Testis (tissue), 3 donors: ENCODE data around the gene RIC8B. TPM values are rescaled to one million over a fixed set of nuclear protein-coding genes. Genes with fewer than 3 reads are reported as not detected.

ENCODE experiments used
- DNase-seq: peaks from one replicate; pipeline ENCODE4 v3.0.0-alpha.2; 2019
- H3K27ac ChIP-seq, 2 donors: fragments of 200-600 bp; sonication (generic); one replicate each; pipeline ENCODE4 v1.5.1; 2019
- H3K27me3 ChIP-seq: fragments of 200-600 bp; sonication (generic); one replicate; pipeline ENCODE4 v1.5.1; 2019
- H3K36me3 ChIP-seq: fragments of 200-600 bp; sonication (generic); one replicate; pipeline ENCODE4 v1.5.1; 2017; ENCODE audit warnings: low read depth; ENCODE audit errors: missing control alignments
- H3K4me1 ChIP-seq: fragments of 200-600 bp; sonication (generic); one replicate; pipeline ENCODE4 v1.5.1; 2019
- H3K4me3 ChIP-seq, 2 donors: fragments of 200-600 bp; sonication (generic); one replicate each; pipeline ENCODE4 v1.5.1; 2017 to 2019
- H3K9me3 ChIP-seq: fragments of 200-600 bp; sonication (generic); one replicate; pipeline ENCODE4 v1.5.1; 2017
- POLR2A ChIP-seq: fragments of 450-650 bp; IDR thresholded peaks from one replicate; pipeline ENCODE4 v1.6.1; 2017; ENCODE audit warnings: antibody characterized with exemption, mild to moderate bottlenecking, moderate library complexity
- WGBS, 2 donors: methylation state at CpG; one replicate each; pipeline ENCODE4 v1.1.5; 2018; 5-methylcytosine and 5-hydroxymethylcytosine counted together
- intact Hi-C: fragments of 100-400 bp; cut with DNase I; formaldehyde crosslinking; loops from one replicate; pipeline ENCODE4 v1.15.1; 2023; ENCODE audit warnings: low total_unique reads
- polyA plus RNA-seq: library from polyadenylated mRNA; stranded (reverse); fragments of 350-450 nt; fragmentation: Illumina TruSeq; extraction: RNeasy Lipid Tissue Mini Kit (QIAGEN cat#74804); gene quantifications from one replicate; pipeline ENCODE4 v1.2.3, GENCODE V29; 2014; ENCODE audit warnings: low read depth, low replicate concordance; ENCODE audit not compliant: insufficient read depth
- total RNA-seq, 2 donors: library from RNA; depleted of rRNA; stranded (reverse); fragments of >200 nt; gene quantifications; one replicate each; pipeline ENCODE4 v1.2.3, GENCODE V29; 2016
- TF ChIP-seq, protein P1 (sequence below), 3 experiments: fragments of 450-650 bp in 2 of 3; fragments of 200-600 bp in 1 of 3; sonication (generic) in 1 of 3; IDR thresholded peaks; one replicate each; pipeline ENCODE4 v1.5.1; 2016 to 2019; ENCODE audit warnings: antibody characterized with exemption in 3 of 3, mild to moderate bottlenecking in 2 of 3, moderate library complexity in 1 of 3

The RIC8B gene
- total and polyA plus RNA-seq, 3 donors from 2014 or later = 14.3 to 27.7 (median 18.3) TPM

DNA sequence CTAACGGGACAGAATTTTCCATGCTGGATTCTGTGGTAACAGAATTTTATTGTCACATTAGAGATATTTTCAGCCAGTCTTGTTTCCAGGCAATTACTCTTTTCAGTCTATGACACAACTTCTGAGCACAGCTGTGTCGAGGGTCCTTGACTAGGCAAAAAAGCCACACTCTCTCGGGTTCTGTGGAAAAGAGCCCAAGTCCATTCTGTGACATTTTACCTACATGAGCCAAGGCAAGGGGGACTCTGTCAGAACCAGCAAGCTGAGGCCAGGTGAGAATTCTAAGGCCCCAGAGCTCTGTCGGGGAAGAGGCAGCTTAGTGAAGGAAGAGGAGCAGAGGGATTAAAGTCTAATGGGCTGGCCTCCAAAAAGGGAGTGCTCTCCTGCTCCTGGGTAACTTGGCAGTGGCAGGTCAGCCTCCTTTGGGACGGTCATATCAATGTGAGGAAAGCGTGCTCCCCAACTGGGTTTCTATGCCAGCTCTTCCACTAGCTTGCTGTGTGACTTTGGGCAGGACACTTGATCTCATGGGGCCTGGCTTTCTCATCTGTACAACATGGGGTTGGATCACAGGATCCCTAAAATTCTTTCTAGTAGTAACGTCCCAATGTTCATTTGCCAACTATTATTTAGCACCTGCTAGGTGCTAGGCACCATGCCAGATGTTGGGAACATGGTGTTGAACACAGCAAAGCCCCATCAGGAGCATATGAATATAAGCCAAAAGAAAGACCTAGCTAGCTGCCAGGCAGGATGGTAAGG lies 16.0 kb upstream of the RIC8B start:
- H3K27me3 ChIP-seq = no peaks in the 10 kb centered on the region
- no peaks in the 10 kb centered on the region for H3K9me3 ChIP-seq
- no peak overlapping the region for H3K4me3 ChIP-seq
- no peak overlapping the region for H3K27ac ChIP-seq
- DNase-seq = no peak
- no peaks in the 10 kb centered on the region for H3K4me1 ChIP-seq
- intact Hi-C loops = no loop called here
- no peaks in the 10 kb centered on the region for H3K36me3 ChIP-seq
- 85 to 91% methylated on average over 7 of the region's 7 CpGs for WGBS, 2 donors
- no peak for TF ChIP-seq POLR2A
- TF ChIP-seq, protein P1, sequence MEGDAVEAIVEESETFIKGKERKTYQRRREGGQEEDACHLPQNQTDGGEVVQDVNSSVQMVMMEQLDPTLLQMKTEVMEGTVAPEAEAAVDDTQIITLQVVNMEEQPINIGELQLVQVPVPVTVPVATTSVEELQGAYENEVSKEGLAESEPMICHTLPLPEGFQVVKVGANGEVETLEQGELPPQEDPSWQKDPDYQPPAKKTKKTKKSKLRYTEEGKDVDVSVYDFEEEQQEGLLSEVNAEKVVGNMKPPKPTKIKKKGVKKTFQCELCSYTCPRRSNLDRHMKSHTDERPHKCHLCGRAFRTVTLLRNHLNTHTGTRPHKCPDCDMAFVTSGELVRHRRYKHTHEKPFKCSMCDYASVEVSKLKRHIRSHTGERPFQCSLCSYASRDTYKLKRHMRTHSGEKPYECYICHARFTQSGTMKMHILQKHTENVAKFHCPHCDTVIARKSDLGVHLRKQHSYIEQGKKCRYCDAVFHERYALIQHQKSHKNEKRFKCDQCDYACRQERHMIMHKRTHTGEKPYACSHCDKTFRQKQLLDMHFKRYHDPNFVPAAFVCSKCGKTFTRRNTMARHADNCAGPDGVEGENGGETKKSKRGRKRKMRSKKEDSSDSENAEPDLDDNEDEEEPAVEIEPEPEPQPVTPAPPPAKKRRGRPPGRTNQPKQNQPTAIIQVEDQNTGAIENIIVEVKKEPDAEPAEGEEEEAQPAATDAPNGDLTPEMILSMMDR (IDR thresholded peaks at IDR 0.05) = no peak

- H3K9me3 ChIP-seq = no peaks in the 10 kb centered on the region
- TF ChIP-seq, protein P1 (IDR thresholded peaks at IDR 0.05) = no peak
- TF ChIP-seq POLR2A = no peak
- H3K4me3 ChIP-seq = no peak overlapping the region
- intact Hi-C loops = no loop called here
- no peak for DNase-seq
- no peak overlapping the region for H3K27ac ChIP-seq
- H3K27me3 ChIP-seq = no peaks in the 10 kb centered on the region
- H3K36me3 ChIP-seq = no peaks in the 10 kb centered on the region
- 80 to 83% methylated on average over 7 of the region's 7 CpGs for WGBS, 2 donors
- H3K4me1 ChIP-seq = no peaks in the 10 kb centered on the region
Measured at GRCh38 chr12:106759526-106760183, 14.8 kb upstream of the RIC8B start.

- WGBS, 2 donors = 58 to 61% methylated on average over 2 of the region's 2 CpGs
- no peaks in the 10 kb centered on the region for H3K9me3 ChIP-seq
- intact Hi-C loops = no loop called here
Measured at GRCh38 chr12:106760184-106760531, 14.3 kb upstream of the RIC8B start.

GRCh38 chr12:106764220-106764619 lies 10.3 kb upstream of the RIC8B start:
- no peak for DNase-seq
- intact Hi-C loops = no loop called here
- H3K4me1 ChIP-seq = peaks cover 17% of the 10 kb centered on the region
- H3K27ac ChIP-seq = no peak overlapping the region
- no peaks in the 10 kb centered on the region for H3K9me3 ChIP-seq
- TF ChIP-seq POLR2A = no peak
- TF ChIP-seq, protein P1 (IDR thresholded peaks at IDR 0.05) = no peak
- H3K36me3 ChIP-seq = no peaks in the 10 kb centered on the region
- no peaks in the 10 kb centered on the region for H3K27me3 ChIP-seq
- no peak overlapping the region for H3K4me3 ChIP-seq

More at GRCh38 chr12:106760184-106760531, 14.3 kb upstream of the RIC8B start:
- H3K27ac ChIP-seq = no peak overlapping the region
- no peaks in the 10 kb centered on the region for H3K4me1 ChIP-seq
- TF ChIP-seq, protein P1 (IDR thresholded peaks at IDR 0.05) = no peak
- TF ChIP-seq POLR2A = no peak
- H3K4me3 ChIP-seq = no peak overlapping the region
- H3K27me3 ChIP-seq = no peaks in the 10 kb centered on the region
- no peaks in the 10 kb centered on the region for H3K36me3 ChIP-seq
- no peak for DNase-seq
